CMK (cell line): ENCODE data around the gene TYROBP.
"Not testable (repeated sequence)": the region's sequence is repeated elsewhere in the genome, so short reads cannot be mapped to it uniquely, and the experiment has no call there.

Experiments used
- DNase-seq: peaks from one replicate; pipeline ENCODE4 v3.0.0-alpha.2; 2010; ENCODE audit warnings: low read depth

The TYROBP gene

GRCh38 chr19:35899547-35900214, 8.4 kb downstream of the TYROBP start:
- DNase-seq = peak; percentile 59

- DNase-seq = no peak
Observed at GRCh38 chr19:35898499-35898809, 9.6 kb downstream of the TYROBP start.

GRCh38 chr19:35897706-35898451, 10.2 kb downstream of the TYROBP start:
- DNase-seq = no peak

- no peak for DNase-seq
Observed at GRCh38 chr19:35896643-35897040, 11.5 kb downstream of the TYROBP start.

- no peak for DNase-seq
Observed at GRCh38 chr19:35895911-35896642, 12.0 kb downstream of the TYROBP start.

- DNase-seq = no peak
Observed at GRCh38 chr19:35894342-35894741, 13.8 kb downstream of the TYROBP start.

GRCh38 chr19:35891819-35892218, 16.3 kb downstream of the TYROBP start:
- not testable (repeated sequence) for DNase-seq

GRCh38 chr19:35890113-35890650, 17.9 kb downstream of the TYROBP start:
- no peak for DNase-seq

- DNase-seq = no peak
Observed at GRCh38 chr19:35889370-35890112, 18.6 kb downstream of the TYROBP start.

GRCh38 chr19:35888398-35888797, 19.7 kb downstream of the TYROBP start:
- DNase-seq = no peak

- DNase-seq = no peak
Observed at GRCh38 chr19:35887197-35887596, 20.9 kb downstream of the TYROBP start.

GRCh38 chr19:35885904-35886303, 22.2 kb downstream of the TYROBP start:
- DNase-seq = no peak

- no peak for DNase-seq
Observed at GRCh38 chr19:35885225-35885738, 22.8 kb downstream of the TYROBP start.

GRCh38 chr19:35883882-35884281, 24.2 kb downstream of the TYROBP start:
- DNase-seq = no peak

- no peak for DNase-seq
Observed at GRCh38 chr19:35882114-35882832, 25.8 kb downstream of the TYROBP start.

- peak; percentile 74 for DNase-seq
Observed at GRCh38 chr19:35879770-35880317, 28.3 kb downstream of the TYROBP start.

GRCh38 chr19:35879068-35879467, 29.0 kb downstream of the TYROBP start:
- DNase-seq = no peak

GRCh38 chr19:35874392-35874930, 33.6 kb downstream of the TYROBP start:
- no peak for DNase-seq

- DNase-seq = no peak
Observed at GRCh38 chr19:35872180-35872579, 35.9 kb downstream of the TYROBP start.

- DNase-seq = no peak
Observed at GRCh38 chr19:35871611-35872010, 36.5 kb downstream of the TYROBP start.

GRCh38 chr19:35870798-35871197, 37.3 kb downstream of the TYROBP start:
- no peak for DNase-seq
